ENCODE data around the gene GLCE. TPM values are rescaled to one million over a fixed set of nuclear protein-coding genes. Genes with fewer than 3 reads are reported as not detected.

The GLCE gene
- total and polyA plus RNA-seq, 2 donors (not counting 1 experiment from before 2014, with no cell fraction given), result 21.7 to 23.9 TPM

GRCh38 chr15:69224383-69224782 is 63.9 kb downstream of the GLCE start:
- Histone ChIP-seq H3K4me1 (ENCODE audit: control insufficient read depth, extremely low read depth, insufficient read depth, low read length) (no peaks in the 10 kb centered on the region), H3K4me3 (replicated peaks in 1 of 4; ENCODE audit: control extremely low read depth in 1 of 4, insufficient read depth in 1 of 4, low read depth in 3 of 4, low read length in 4 of 4) (no peak overlapping the region), H2AFZ (ENCODE audit: low read length) (no peak overlapping the region), H3K27ac (ENCODE audit: insufficient read depth, low read length) (no peak overlapping the region), H3K9me3 (ENCODE audit: control insufficient read depth, insufficient read depth, low read depth, low read length) (no peaks in the 10 kb centered on the region), H3K79me2 (ENCODE audit: control insufficient read depth, insufficient read depth, low read length) (no peaks in the 10 kb centered on the region), H3K4me2 (ENCODE audit: extremely low read depth, insufficient read depth, low read length) (no peak overlapping the region), H3K36me3 (ENCODE audit: control insufficient read depth, insufficient read depth, low read length) (no peaks in the 10 kb centered on the region), H3K27me3 (ENCODE audit: control insufficient read depth, insufficient read depth, low read length) (no peaks in the 10 kb centered on the region), H3K9ac (ENCODE audit: insufficient read depth, low read length) (no peak overlapping the region), H4K20me1 (ENCODE audit: control insufficient read depth, extremely low read depth, insufficient read depth, low read length) (no peaks in the 10 kb centered on the region)
- TF ChIP-seq EZH2 (IDR thresholded peaks at IDR 0.05; ENCODE audit: low read length, missing control alignments) (no peak), CTCF (conservative IDR thresholded peaks at IDR 0.05 in 1 of 2, IDR thresholded peaks at IDR 0.05 in 1 of 2; ENCODE audit: low read depth in 1 of 2, low read length in 2 of 2) (no peak)
- DNase-seq (ENCODE audit: low read depth in 2 of 2), result no peak

- Histone ChIP-seq H3K9me3 (ENCODE audit: control insufficient read depth, insufficient read depth, low read depth, low read length) (no peaks in the 10 kb centered on the region), H3K27ac (ENCODE audit: insufficient read depth, low read length) (no peak overlapping the region), H2AFZ (ENCODE audit: low read length) (no peak overlapping the region), H3K4me3 (replicated peaks in 1 of 4; ENCODE audit: control extremely low read depth in 1 of 4, insufficient read depth in 1 of 4, low read depth in 3 of 4, low read length in 4 of 4) (no peak overlapping the region), H4K20me1 (ENCODE audit: control insufficient read depth, extremely low read depth, insufficient read depth, low read length) (no peaks in the 10 kb centered on the region), H3K4me2 (ENCODE audit: extremely low read depth, insufficient read depth, low read length) (no peak overlapping the region), H3K79me2 (ENCODE audit: control insufficient read depth, insufficient read depth, low read length) (no peaks in the 10 kb centered on the region), H3K9ac (ENCODE audit: insufficient read depth, low read length) (no peak overlapping the region), H3K36me3 (ENCODE audit: control insufficient read depth, insufficient read depth, low read length) (no peaks in the 10 kb centered on the region), H3K27me3 (ENCODE audit: control insufficient read depth, insufficient read depth, low read length) (no peaks in the 10 kb centered on the region), H3K4me1 (ENCODE audit: control insufficient read depth, extremely low read depth, insufficient read depth, low read length) (no peaks in the 10 kb centered on the region)
- TF ChIP-seq CTCF (conservative IDR thresholded peaks at IDR 0.05 in 1 of 2, IDR thresholded peaks at IDR 0.05 in 1 of 2; ENCODE audit: low read depth in 1 of 2, low read length in 2 of 2), result peak; percentile 19 to 36
- TF ChIP-seq EZH2 (IDR thresholded peaks at IDR 0.05; ENCODE audit: low read length, missing control alignments), result no peak
- peak; percentile 34 to 74 for DNase-seq (ENCODE audit: low read depth in 2 of 2)
These were observed 65.1 kb downstream of the GLCE start for GRCh38 chr15:69225355-69226022.

GRCh38 chr15:69226023-69226355 is 65.6 kb downstream of the GLCE start:
- Histone ChIP-seq H2AFZ (ENCODE audit: low read length) (no peak overlapping the region), H3K9me3 (ENCODE audit: control insufficient read depth, insufficient read depth, low read depth, low read length) (no peaks in the 10 kb centered on the region), H3K27ac (ENCODE audit: insufficient read depth, low read length) (no peak overlapping the region), H4K20me1 (ENCODE audit: control insufficient read depth, extremely low read depth, insufficient read depth, low read length) (no peaks in the 10 kb centered on the region), H3K36me3 (ENCODE audit: control insufficient read depth, insufficient read depth, low read length) (no peaks in the 10 kb centered on the region), H3K4me1 (ENCODE audit: control insufficient read depth, extremely low read depth, insufficient read depth, low read length) (no peaks in the 10 kb centered on the region), H3K79me2 (ENCODE audit: control insufficient read depth, insufficient read depth, low read length) (no peaks in the 10 kb centered on the region), H3K27me3 (ENCODE audit: control insufficient read depth, insufficient read depth, low read length) (no peaks in the 10 kb centered on the region), H3K4me3 (replicated peaks in 1 of 4; ENCODE audit: control extremely low read depth in 1 of 4, insufficient read depth in 1 of 4, low read depth in 3 of 4, low read length in 4 of 4) (no peak overlapping the region), H3K4me2 (ENCODE audit: extremely low read depth, insufficient read depth, low read length) (no peak overlapping the region), H3K9ac (ENCODE audit: insufficient read depth, low read length) (no peak overlapping the region)
- TF ChIP-seq CTCF (conservative IDR thresholded peaks at IDR 0.05 in 1 of 2, IDR thresholded peaks at IDR 0.05 in 1 of 2; ENCODE audit: low read depth in 1 of 2, low read length in 2 of 2) (no peak), EZH2 (IDR thresholded peaks at IDR 0.05; ENCODE audit: low read length, missing control alignments) (no peak)
- no peak for DNase-seq (ENCODE audit: low read depth in 2 of 2)

Measured in fibroblast of lung (primary cell).